SK-N-SH treated with all-trans-retinoic acid at 6 μM for 48 hours (cell line): Measurements from ENCODE around the gene OR2AE1.

Experiments used
- ESRRG ChIP-seq: fragments of 250-450 bp; sonication (Bioruptor Pico); IDR thresholded peaks from 2 replicates; pipeline ENCODE4 v1.6.1; 2021; ENCODE audit warnings: mild to moderate bottlenecking
- PPARA ChIP-seq: fragments of 250-450 bp; sonication (Bioruptor Pico); IDR thresholded peaks from 2 replicates; pipeline ENCODE4 v1.5.0; 2020; ENCODE audit warnings: mild to moderate bottlenecking, borderline replicate concordance
- RARB ChIP-seq: fragments of 250-450 bp; sonication (Bioruptor Pico); IDR thresholded peaks from 2 replicates; pipeline ENCODE4 v1.8.0; 2021; ENCODE audit warnings: mild to moderate bottlenecking, moderate library complexity
- SNAI2 ChIP-seq: fragments of 250-450 bp; sonication (Bioruptor Pico); IDR thresholded peaks from 2 replicates; pipeline ENCODE4 v1.5.0; 2020; ENCODE audit warnings: mild to moderate bottlenecking, moderate library complexity
- ZC3H10 ChIP-seq: fragments of 250-450 bp; sonication (Bioruptor Pico); IDR thresholded peaks from 2 replicates; pipeline ENCODE4 v1.5.1; 2021; ENCODE audit warnings: mild to moderate bottlenecking, moderate library complexity
- ZFP30 ChIP-seq: fragments of 450-650 bp; formaldehyde crosslinking; IDR thresholded peaks from 2 replicates; pipeline ENCODE4 v1.5.0; 2022; ENCODE audit warnings: mild to moderate bottlenecking, moderate library complexity
- TF ChIP-seq, protein P1 (sequence below): fragments of 250-450 bp; sonication (Bioruptor Pico); IDR thresholded peaks from 2 replicates; pipeline ENCODE4 v1.8.0; 2020; ENCODE audit warnings: mild to moderate bottlenecking, moderate library complexity, borderline replicate concordance

GRCh38 chr7:99860281-99861127 lies 16.3 kb downstream of the OR2AE1 start:
- TF ChIP-seq, protein P1, sequence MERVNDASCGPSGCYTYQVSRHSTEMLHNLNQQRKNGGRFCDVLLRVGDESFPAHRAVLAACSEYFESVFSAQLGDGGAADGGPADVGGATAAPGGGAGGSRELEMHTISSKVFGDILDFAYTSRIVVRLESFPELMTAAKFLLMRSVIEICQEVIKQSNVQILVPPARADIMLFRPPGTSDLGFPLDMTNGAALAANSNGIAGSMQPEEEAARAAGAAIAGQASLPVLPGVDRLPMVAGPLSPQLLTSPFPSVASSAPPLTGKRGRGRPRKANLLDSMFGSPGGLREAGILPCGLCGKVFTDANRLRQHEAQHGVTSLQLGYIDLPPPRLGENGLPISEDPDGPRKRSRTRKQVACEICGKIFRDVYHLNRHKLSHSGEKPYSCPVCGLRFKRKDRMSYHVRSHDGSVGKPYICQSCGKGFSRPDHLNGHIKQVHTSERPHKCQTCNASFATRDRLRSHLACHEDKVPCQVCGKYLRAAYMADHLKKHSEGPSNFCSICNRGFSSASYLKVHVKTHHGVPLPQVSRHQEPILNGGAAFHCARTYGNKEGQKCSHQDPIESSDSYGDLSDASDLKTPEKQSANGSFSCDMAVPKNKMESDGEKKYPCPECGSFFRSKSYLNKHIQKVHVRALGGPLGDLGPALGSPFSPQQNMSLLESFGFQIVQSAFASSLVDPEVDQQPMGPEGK (CRISPR knock-in tag): no peak
- TF ChIP-seq SNAI2 (CRISPR knock-in tag): no peak
- no peak for TF ChIP-seq ZFP30 (CRISPR knock-in tag)
- no peak for TF ChIP-seq ZC3H10 (CRISPR knock-in tag)
- TF ChIP-seq ESRRG: no peak
- TF ChIP-seq RARB: no peak
- no peak for TF ChIP-seq PPARA (CRISPR knock-in tag)
